GM19455 (cell line): ENCODE results near the gene CYTH1.

Experiments
- ATAC-seq: cut with Tn5 transposase; IDR thresholded peaks from one replicate; pipeline ENCODE4 v1.9.1; 2021; ENCODE audit not compliant: unreplicated experiment

The CYTH1 gene

GRCh38 chr17:78718575-78719208, 63.4 kb downstream of the CYTH1 start:
- no peak for ATAC-seq

GRCh38 chr17:78717431-78717980, 64.6 kb downstream of the CYTH1 start:
- ATAC-seq = no peak

- ATAC-seq = no peak
Measured at GRCh38 chr17:78716814-78717393, 65.2 kb downstream of the CYTH1 start.

GRCh38 chr17:78716292-78716691, 65.8 kb downstream of the CYTH1 start:
- ATAC-seq = no peak

DNA sequence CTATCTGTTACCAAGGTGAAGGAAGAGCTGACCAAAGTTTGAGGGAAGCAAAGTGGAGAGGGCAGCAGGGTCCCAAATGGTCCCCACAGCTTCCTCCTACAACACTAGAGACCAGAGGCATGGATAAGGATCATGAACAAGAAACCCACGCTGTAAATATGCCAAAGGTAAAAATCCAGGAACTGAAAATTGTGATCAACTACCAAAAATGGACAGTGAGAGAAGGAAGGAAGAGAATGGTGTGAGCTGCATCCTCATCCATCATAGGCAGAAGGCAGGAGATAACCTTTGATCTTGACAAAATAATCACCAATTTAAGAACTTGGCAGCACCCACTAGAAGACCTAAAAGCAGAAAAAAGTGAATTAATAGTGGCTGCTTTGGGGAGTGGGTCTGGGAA, 66.2 kb downstream of the CYTH1 start:
- no peak for ATAC-seq

DNA sequence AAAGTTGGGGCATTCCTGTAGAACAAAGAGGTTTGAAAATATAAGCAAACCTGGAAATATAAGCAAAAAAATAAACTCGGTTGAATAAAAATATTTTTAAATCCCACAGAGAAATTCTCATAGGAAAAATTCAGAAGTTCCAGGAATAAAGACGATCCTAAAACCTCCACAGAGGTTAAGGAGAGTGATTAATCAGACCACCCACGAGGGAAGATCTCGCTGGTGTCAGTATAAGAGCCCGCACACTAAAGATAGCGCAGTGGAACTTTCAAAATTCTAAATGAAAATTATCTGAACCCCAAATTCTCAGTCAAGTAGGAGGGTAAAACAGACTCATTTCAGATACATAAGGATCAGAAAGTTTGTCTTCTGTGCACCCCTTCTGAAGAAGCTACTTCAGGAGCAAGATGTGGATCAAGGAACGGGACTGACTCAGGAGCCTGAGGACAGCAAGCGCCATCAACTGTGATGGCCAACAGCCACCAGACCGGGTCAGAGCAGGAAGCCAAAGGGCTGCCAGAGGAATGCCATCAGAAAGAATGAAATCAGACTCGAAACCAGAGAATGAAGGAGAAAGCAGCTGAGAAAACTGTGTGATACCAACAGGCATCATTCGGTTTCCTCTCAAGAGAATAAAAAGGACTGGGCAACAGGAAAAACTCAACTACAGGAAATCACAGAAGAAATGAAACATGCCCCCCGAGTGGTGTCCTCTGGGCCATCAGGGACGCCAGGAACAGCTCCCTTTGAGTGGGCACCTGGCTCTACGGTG, 66.9 kb downstream of the CYTH1 start:
- no peak for ATAC-seq

- ATAC-seq = no peak
Measured at GRCh38 chr17:78714534-78714933, 67.5 kb downstream of the CYTH1 start.

- ATAC-seq = no peak
Measured at GRCh38 chr17:78712043-78712442, 70.0 kb downstream of the CYTH1 start.

GRCh38 chr17:78710607-78711006, 71.5 kb downstream of the CYTH1 start:
- no peak for ATAC-seq

- no peak for ATAC-seq
Measured at GRCh38 chr17:78709751-78710181, 72.3 kb downstream of the CYTH1 start.

DNA sequence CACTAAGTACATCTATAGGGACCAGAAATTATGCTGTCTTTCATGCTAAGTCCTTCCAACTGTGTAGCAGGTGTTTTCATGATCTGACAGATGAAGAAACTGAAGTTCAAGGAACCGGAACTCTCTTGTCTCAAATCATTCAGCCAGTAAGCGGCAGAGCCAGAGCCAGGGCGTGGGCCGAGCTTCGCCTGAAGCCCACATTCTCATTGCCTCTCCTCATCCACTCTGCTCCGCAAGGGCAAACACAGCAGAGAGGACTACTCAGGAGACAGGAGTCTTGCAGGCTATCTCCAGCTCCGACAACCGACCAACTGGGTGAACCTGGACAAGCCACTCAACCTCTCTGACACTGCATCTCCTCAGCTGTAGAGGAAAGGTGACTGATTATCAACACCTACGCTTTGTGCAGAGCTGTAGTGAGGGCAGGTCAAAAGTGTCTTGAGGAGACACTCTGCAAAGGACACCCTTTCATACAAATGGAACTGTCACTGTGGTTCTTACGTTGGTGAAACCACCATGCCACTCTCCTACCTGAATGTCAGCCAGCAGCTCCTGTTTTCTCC, 72.9 kb downstream of the CYTH1 start:
- ATAC-seq = peak; percentile 57

- ATAC-seq = no peak
Measured at GRCh38 chr17:78708510-78708973, 73.5 kb downstream of the CYTH1 start.

DNA sequence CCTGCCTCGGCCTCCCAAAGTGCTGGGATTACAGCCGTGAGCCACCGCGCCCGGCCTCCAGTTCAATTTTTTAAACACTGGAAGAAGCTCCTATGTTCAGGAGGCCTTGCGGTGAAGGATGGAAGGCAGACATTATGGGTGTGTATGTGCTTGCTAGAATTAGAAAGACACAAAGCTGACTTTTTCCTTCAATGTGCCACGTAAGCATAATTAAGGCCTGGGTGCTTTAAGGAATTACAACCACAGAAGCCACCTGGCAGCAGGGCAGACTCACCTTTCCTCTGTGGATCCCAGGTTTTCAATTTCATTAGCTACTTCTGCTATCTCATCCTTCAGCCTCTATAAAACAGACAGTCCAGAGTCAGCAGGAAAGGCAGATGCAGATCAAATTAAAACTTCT, 74.2 kb downstream of the CYTH1 start:
- no peak for ATAC-seq

DNA sequence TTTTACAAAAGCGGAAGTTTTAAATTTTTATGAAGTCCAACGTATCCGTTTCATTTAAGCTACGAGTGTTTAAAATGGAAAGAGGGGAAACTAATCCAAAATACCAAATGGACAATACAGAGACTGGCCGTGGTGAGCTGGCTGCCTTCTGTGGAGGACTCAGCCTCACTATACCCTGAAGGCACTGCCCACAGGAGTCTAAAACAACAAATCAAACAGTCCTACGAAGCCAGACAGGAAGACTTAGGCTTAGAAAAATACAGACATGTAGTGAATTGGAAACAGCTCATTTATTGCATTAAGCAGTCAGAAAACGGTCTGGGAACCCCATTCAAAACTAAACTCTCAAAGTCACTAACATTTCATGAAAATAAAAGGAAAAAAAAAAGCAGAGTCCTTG, 75.1 kb downstream of the CYTH1 start:
- ATAC-seq = no peak

- no peak for ATAC-seq
Measured at GRCh38 chr17:78706271-78706915, 75.7 kb downstream of the CYTH1 start.

DNA sequence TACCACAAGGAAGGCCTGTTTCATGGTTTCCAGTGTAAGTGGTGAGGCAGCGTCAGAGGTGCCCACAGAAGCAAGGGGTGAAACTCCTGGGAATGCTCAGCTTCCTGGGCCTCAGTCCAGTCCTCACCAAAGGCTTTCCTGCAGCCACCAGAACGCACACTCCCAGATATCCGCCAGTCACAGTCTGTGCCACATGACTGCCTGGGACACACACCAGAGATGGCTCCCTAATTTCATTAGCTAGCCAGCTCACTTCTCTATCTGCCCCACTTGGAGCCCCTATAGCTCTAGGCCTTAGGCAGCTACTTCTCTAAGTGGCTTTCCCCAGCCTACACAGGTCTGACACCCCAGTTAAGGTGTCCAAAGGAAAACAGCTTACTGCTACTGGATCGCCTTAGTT, 77.0 kb downstream of the CYTH1 start:
- no peak for ATAC-seq

GRCh38 chr17:78704594-78704993, 77.5 kb downstream of the CYTH1 start:
- no peak for ATAC-seq

GRCh38 chr17:78697554-78698343, 84.3 kb downstream of the CYTH1 start:
- no peak for ATAC-seq

- ATAC-seq = no peak
Measured at GRCh38 chr17:78697122-78697521, 85.0 kb downstream of the CYTH1 start.
